Stimulated activated CD8-positive, alpha-beta memory T cell treated with anti-CD3 and anti-CD28 coated beads, Interleukin-15, amount 100 ng/mL, for 48 hours (primary cell): ENCODE results near the gene CAPN5.

Experiments used
- DNase-seq, 2 donors: peaks; one replicate each; pipeline ENCODE4 v3.0.0-alpha.2; 2020; ENCODE audit warnings: low read depth in 2 of 2

Gene CAPN5

GRCh38 chr11:77130763-77131513 lies 64.2 kb downstream of the CAPN5 start:
- no peak for DNase-seq

- no peak for DNase-seq
Measured at GRCh38 chr11:77131560-77131959, 64.8 kb downstream of the CAPN5 start.

- no peak for DNase-seq
Measured at GRCh38 chr11:77135069-77135468, 68.3 kb downstream of the CAPN5 start.

- DNase-seq = no peak
Measured at GRCh38 chr11:77136074-77136473, 69.3 kb downstream of the CAPN5 start.

- no peak for DNase-seq
Measured at GRCh38 chr11:77136784-77137420, 70.1 kb downstream of the CAPN5 start.

- no peak for DNase-seq
Measured at GRCh38 chr11:77137421-77137820, 70.7 kb downstream of the CAPN5 start.

- no peak for DNase-seq
Measured at GRCh38 chr11:77138106-77138649, 71.4 kb downstream of the CAPN5 start.

- no peak for DNase-seq
Measured at GRCh38 chr11:77139201-77139600, 72.4 kb downstream of the CAPN5 start.

- DNase-seq = no peak
Measured at GRCh38 chr11:77140231-77140851, 73.6 kb downstream of the CAPN5 start.

- no peak for DNase-seq
Measured at GRCh38 chr11:77141034-77141433, 74.3 kb downstream of the CAPN5 start.

- DNase-seq = no peak
Measured at GRCh38 chr11:77141475-77141874, 74.7 kb downstream of the CAPN5 start.

GRCh38 chr11:77142091-77142975 lies 75.6 kb downstream of the CAPN5 start:
- DNase-seq = peak in 1 of 2 donors; percentile 22

GRCh38 chr11:77143405-77144020 lies 76.7 kb downstream of the CAPN5 start:
- no peak for DNase-seq

- DNase-seq = no peak
Measured at GRCh38 chr11:77144196-77144856, 77.6 kb downstream of the CAPN5 start.

- no peak for DNase-seq
Measured at GRCh38 chr11:77144857-77145428, 78.2 kb downstream of the CAPN5 start.

- DNase-seq = no peak
Measured at GRCh38 chr11:77146261-77147035, 79.7 kb downstream of the CAPN5 start.

GRCh38 chr11:77147036-77147315 lies 80.2 kb downstream of the CAPN5 start:
- no peak for DNase-seq

GRCh38 chr11:77147668-77148321 lies 81.0 kb downstream of the CAPN5 start:
- DNase-seq = peak in 1 of 2 donors; percentile 19
